Measurements from ENCODE around the gene PIGV. TPM values are rescaled to one million over a fixed set of nuclear protein-coding genes. Genes with fewer than 3 reads are reported as not detected.

The PIGV gene
- total RNA-seq, 1 experiment from 2014 or later = 14.7 TPM

DNA sequence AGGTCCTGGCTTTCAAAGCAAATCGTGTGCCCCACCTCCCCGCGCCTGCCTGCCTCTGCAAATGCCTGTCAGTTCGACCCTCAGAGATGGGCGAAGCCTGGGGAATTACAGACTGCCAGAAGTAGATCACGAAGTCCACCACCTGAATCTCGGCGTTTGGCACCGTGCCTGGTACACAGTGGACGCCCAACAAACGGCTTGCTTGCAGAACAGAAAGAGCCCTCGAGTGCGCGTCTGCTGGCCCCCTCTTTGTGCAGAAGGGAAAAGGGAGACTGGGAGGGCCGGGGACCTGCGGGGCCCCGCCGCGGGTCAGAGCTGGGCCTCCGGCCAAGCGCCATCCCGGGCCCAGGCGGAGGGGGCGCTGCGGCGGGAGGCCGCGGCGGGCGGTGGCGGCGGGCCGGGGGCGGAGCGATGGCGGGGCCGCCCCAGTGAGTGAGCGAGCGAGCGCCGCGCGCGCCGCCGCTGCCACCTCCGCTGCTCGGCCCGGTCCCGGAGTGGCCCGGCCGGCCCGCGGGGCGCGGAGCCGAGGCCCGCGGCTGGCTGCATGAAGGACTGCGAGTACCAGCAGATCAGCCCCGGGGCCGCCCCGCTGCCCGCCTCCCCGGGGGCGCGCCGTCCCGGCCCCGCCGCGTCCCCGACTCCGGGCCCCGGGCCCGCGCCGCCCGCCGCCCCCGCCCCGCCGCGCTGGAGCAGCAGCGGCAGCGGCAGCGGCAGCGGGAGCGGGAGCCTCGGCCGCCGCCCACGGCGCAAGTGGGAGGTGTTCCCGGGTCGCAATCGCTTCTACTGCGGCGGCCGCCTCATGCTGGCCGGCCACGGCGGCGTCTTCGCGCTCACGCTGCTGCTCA lies 38.7 kb downstream of the PIGV start, which contains the start of gene ZDHHC18:
TSS of gene ZDHHC18 (plus strand) at position 428 of the 845 bp plus-strand sequence. CDS start at position 545, 117 bp downstream.
- Mint-ChIP-seq H3K27me3 (ENCODE audit: insufficient read depth, unreplicated experiment) (no peaks in the 10 kb centered on the region), H3K9me3 (ENCODE audit: unreplicated experiment) (no peaks in the 10 kb centered on the region), H3K4me3 (ENCODE audit: unreplicated experiment) (peak within 1 kb of the TSS; percentile 83), H3K4me1 (ENCODE audit: insufficient read depth, unreplicated experiment) (peaks cover 20% of the 10 kb centered on the region), H3K27ac (ENCODE audit: low read depth, unreplicated experiment) (peak within 1 kb of the TSS; percentile 86), H3K36me3 (ENCODE audit: insufficient read depth, unreplicated experiment) (no peaks in the 10 kb centered on the region)
- TF ChIP-seq, protein P1, sequence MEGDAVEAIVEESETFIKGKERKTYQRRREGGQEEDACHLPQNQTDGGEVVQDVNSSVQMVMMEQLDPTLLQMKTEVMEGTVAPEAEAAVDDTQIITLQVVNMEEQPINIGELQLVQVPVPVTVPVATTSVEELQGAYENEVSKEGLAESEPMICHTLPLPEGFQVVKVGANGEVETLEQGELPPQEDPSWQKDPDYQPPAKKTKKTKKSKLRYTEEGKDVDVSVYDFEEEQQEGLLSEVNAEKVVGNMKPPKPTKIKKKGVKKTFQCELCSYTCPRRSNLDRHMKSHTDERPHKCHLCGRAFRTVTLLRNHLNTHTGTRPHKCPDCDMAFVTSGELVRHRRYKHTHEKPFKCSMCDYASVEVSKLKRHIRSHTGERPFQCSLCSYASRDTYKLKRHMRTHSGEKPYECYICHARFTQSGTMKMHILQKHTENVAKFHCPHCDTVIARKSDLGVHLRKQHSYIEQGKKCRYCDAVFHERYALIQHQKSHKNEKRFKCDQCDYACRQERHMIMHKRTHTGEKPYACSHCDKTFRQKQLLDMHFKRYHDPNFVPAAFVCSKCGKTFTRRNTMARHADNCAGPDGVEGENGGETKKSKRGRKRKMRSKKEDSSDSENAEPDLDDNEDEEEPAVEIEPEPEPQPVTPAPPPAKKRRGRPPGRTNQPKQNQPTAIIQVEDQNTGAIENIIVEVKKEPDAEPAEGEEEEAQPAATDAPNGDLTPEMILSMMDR (IDR thresholded peaks at IDR 0.05; ENCODE audit: unreplicated experiment) = peak; percentile 69
- ChIA-PET CTCF (interaction anchor here (0.7 to 1.2 kb wide), 3 partner anchors 9 to 218 kb away, joined by 3 read pairs; no protein-coding TSS in a partner anchor), POLR2A (interaction anchor here (0.6 to 1.9 kb wide), 9 partner anchors 15 to 186 kb away, joined by 3 to 12 read pairs (median 3); partner anchors contain the start of genes GPATCH3, GPN2 and TENT5B)
- BruUV-seq (replicated peaks) = no TSS peak
- DNase-seq (ENCODE audit: unreplicated experiment) = peak; percentile 56
- intact Hi-C loops (cut with micrococcal nuclease) = no loop called here

DNA sequence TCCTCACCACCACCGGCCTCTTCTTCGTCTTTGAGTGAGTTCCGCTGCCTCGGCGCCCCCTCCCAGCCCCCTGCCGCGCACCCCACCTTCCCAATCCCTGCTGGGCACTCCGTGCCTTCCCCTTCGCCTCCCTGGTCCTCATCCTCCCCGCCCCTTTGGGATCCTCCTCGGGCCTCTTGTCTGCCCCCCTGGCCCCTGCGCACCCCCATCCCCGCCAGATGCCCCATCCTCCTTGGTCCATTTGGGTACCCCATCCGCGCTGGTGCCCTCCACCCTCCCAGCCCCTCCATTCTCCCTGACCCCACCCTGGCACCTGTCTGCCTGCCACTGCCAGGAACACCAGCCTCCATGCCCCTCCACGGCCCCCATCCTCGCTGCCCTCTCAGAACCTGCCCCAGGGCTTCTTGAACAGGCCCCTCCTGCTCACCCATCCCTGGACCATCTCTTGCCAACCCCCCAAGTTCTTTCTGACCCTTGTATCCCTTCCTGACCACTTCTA lies 39.4 kb downstream of the PIGV start:
- TF ChIP-seq, protein P1 (IDR thresholded peaks at IDR 0.05; ENCODE audit: unreplicated experiment) = no peak
- CTCF ChIA-PET = no interaction called here

DNA sequence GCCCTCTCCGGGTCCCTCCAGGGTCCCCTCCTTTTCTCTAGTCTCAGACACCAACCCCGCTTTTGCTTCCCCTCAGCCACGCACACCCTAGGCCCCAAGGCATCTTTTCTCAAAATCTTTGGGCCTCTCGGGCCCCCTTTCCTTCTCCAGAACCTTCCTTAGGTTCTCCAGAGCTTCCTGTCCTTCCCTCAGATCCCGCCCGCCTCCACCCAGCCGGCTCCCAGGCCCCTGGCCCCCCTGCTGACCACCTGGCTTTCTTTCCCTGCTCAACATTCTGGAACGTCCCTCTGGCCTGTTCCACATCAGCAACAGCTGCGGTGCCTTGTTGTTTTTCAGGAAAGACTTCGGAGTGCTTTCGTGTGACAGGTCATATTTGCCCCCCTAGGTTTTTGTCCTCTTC lies 39.9 kb downstream of the PIGV start:
- CTCF ChIA-PET = interaction anchor here (1.2 kb wide), 1 partner anchor 21 kb away, joined by 3 read pairs; no protein-coding TSS in a partner anchor
- H3K4me3 Mint-ChIP-seq (ENCODE audit: unreplicated experiment) = peak overlapping the region; percentile 83

More for the DNA sequence above, 39.4 kb downstream of the PIGV start:
- peaks cover 20% of the 10 kb centered on the region for H3K4me1 Mint-ChIP-seq (ENCODE audit: insufficient read depth, unreplicated experiment)
- intact Hi-C loops (cut with micrococcal nuclease) = no loop called here
- no peak for DNase-seq (ENCODE audit: unreplicated experiment)
- no peaks in the 10 kb centered on the region for H3K9me3 Mint-ChIP-seq (ENCODE audit: unreplicated experiment)
- H3K4me3 Mint-ChIP-seq (ENCODE audit: unreplicated experiment) = peak overlapping the region; percentile 83
- POLR2A ChIA-PET = interaction anchor here (0.7 kb wide), 1 partner anchor 56 kb away, joined by 3 read pairs; no protein-coding TSS in a partner anchor
- BruUV-seq (replicated peaks) = no TSS peak
- H3K36me3 Mint-ChIP-seq (ENCODE audit: insufficient read depth, unreplicated experiment) = no peaks in the 10 kb centered on the region
- peak overlapping the region; percentile 86 for H3K27ac Mint-ChIP-seq (ENCODE audit: low read depth, unreplicated experiment)
- no peaks in the 10 kb centered on the region for H3K27me3 Mint-ChIP-seq (ENCODE audit: insufficient read depth, unreplicated experiment)

More for the DNA sequence above, 39.9 kb downstream of the PIGV start:
- no TSS peak for BruUV-seq (replicated peaks)
- intact Hi-C loops (cut with micrococcal nuclease) = no loop called here
- no peak for DNase-seq (ENCODE audit: unreplicated experiment)
- POLR2A ChIA-PET = interaction anchor here (0.7 to 0.9 kb wide), 3 partner anchors 35 to 295 kb away, joined by 3 to 4 read pairs (median 3); partner anchors contain the start of gene SFN
- Mint-ChIP-seq H3K36me3 (ENCODE audit: insufficient read depth, unreplicated experiment) (no peaks in the 10 kb centered on the region), H3K27me3 (ENCODE audit: insufficient read depth, unreplicated experiment) (no peaks in the 10 kb centered on the region), H3K27ac (ENCODE audit: low read depth, unreplicated experiment) (peak overlapping the region; percentile 86), H3K9me3 (ENCODE audit: unreplicated experiment) (no peaks in the 10 kb centered on the region), H3K4me1 (ENCODE audit: insufficient read depth, unreplicated experiment) (peaks cover 20% of the 10 kb centered on the region)
- TF ChIP-seq, protein P1 (IDR thresholded peaks at IDR 0.05; ENCODE audit: unreplicated experiment) = no peak

All from MCF 10A (cell line).